ENCODE results near the gene MRPS14.

Gene MRPS14

GRCh38 chr1:174988539-174988938 is 34.7 kb downstream of the MRPS14 start:
- H3K27ac ChIP-seq (ENCODE audit: low read depth, low read length, severe bottlenecking) = no peak overlapping the region
- H3K9me3 ChIP-seq (ENCODE audit: control insufficient read depth, low read length) = no peaks in the 10 kb centered on the region
- H3K4me1 ChIP-seq (ENCODE audit: control insufficient read depth, insufficient read depth, low read length, poor library complexity, severe bottlenecking) = no peaks in the 10 kb centered on the region
- no peak overlapping the region for H3K4me3 ChIP-seq (ENCODE audit: extremely low read depth, insufficient read depth, low read length, poor library complexity, severe bottlenecking)
- H3K36me3 ChIP-seq (ENCODE audit: control insufficient read depth, insufficient read depth, low read length) = no peaks in the 10 kb centered on the region

GRCh38 chr1:174984952-174985351 is 38.3 kb downstream of the MRPS14 start:
- Histone ChIP-seq H3K4me3 (ENCODE audit: extremely low read depth, insufficient read depth, low read length, poor library complexity, severe bottlenecking) (no peak overlapping the region), H3K9me3 (ENCODE audit: control insufficient read depth, low read length) (no peaks in the 10 kb centered on the region), H3K36me3 (ENCODE audit: control insufficient read depth, insufficient read depth, low read length) (no peaks in the 10 kb centered on the region), H3K4me1 (ENCODE audit: control insufficient read depth, insufficient read depth, low read length, poor library complexity, severe bottlenecking) (no peaks in the 10 kb centered on the region), H3K27ac (ENCODE audit: low read depth, low read length, severe bottlenecking) (no peak overlapping the region)
- 93 to 97% methylated on average over 4 of the region's 4 CpGs for WGBS, 2 experiments (ENCODE audit: insufficient coverage in 2 of 2)

- no peaks in the 10 kb centered on the region for H3K9me3 ChIP-seq (ENCODE audit: control insufficient read depth, low read length)
- no peak overlapping the region for H3K4me3 ChIP-seq (ENCODE audit: extremely low read depth, insufficient read depth, low read length, poor library complexity, severe bottlenecking)
- H3K27ac ChIP-seq (ENCODE audit: low read depth, low read length, severe bottlenecking) = no peak overlapping the region
- no peaks in the 10 kb centered on the region for H3K36me3 ChIP-seq (ENCODE audit: control insufficient read depth, insufficient read depth, low read length)
- no peaks in the 10 kb centered on the region for H3K4me1 ChIP-seq (ENCODE audit: control insufficient read depth, insufficient read depth, low read length, poor library complexity, severe bottlenecking)
These were observed 40.1 kb downstream of the MRPS14 start for GRCh38 chr1:174982971-174983689.

- no peak overlapping the region for H3K4me3 ChIP-seq (ENCODE audit: extremely low read depth, insufficient read depth, low read length, poor library complexity, severe bottlenecking)
- 93% methylated on average over 2 of the region's 4 CpGs; no CpG with 5 or more reads in 1 of the 2 experiments for WGBS, 2 experiments (ENCODE audit: insufficient coverage in 2 of 2)
- peaks cover 4% of the 10 kb centered on the region for H3K4me1 ChIP-seq (ENCODE audit: control insufficient read depth, insufficient read depth, low read length, poor library complexity, severe bottlenecking)
- H3K36me3 ChIP-seq (ENCODE audit: control insufficient read depth, insufficient read depth, low read length) = no peaks in the 10 kb centered on the region
- no peaks in the 10 kb centered on the region for H3K9me3 ChIP-seq (ENCODE audit: control insufficient read depth, low read length)
- H3K27ac ChIP-seq (ENCODE audit: low read depth, low read length, severe bottlenecking) = no peak overlapping the region
These were observed 46.7 kb downstream of the MRPS14 start for GRCh38 chr1:174976436-174977108.

- H3K27ac ChIP-seq (ENCODE audit: low read depth, low read length, severe bottlenecking) = no peak overlapping the region
- 80 to 100% methylated on average over 1 of the region's 1 CpG for WGBS, 2 experiments (ENCODE audit: insufficient coverage in 2 of 2)
These were observed 47.5 kb downstream of the MRPS14 start for GRCh38 chr1:174975764-174976163.

GRCh38 chr1:174974711-174975119 is 48.5 kb downstream of the MRPS14 start:
- Histone ChIP-seq H3K36me3 (ENCODE audit: control insufficient read depth, insufficient read depth, low read length) (no peaks in the 10 kb centered on the region), H3K4me3 (ENCODE audit: extremely low read depth, insufficient read depth, low read length, poor library complexity, severe bottlenecking) (no peak overlapping the region), H3K9me3 (ENCODE audit: control insufficient read depth, low read length) (no peaks in the 10 kb centered on the region), H3K4me1 (ENCODE audit: control insufficient read depth, insufficient read depth, low read length, poor library complexity, severe bottlenecking) (peaks cover 4% of the 10 kb centered on the region), H3K27ac (ENCODE audit: low read depth, low read length, severe bottlenecking) (no peak overlapping the region)
- WGBS, 2 experiments (ENCODE audit: insufficient coverage in 2 of 2) = 100% methylated on average over 2 of the region's 2 CpGs

More at GRCh38 chr1:174975764-174976163, 47.5 kb downstream of the MRPS14 start:
- no peaks in the 10 kb centered on the region for H3K36me3 ChIP-seq (ENCODE audit: control insufficient read depth, insufficient read depth, low read length)
- H3K4me3 ChIP-seq (ENCODE audit: extremely low read depth, insufficient read depth, low read length, poor library complexity, severe bottlenecking) = no peak overlapping the region
- peaks cover 4% of the 10 kb centered on the region for H3K4me1 ChIP-seq (ENCODE audit: control insufficient read depth, insufficient read depth, low read length, poor library complexity, severe bottlenecking)
- H3K9me3 ChIP-seq (ENCODE audit: control insufficient read depth, low read length) = no peaks in the 10 kb centered on the region

GRCh38 chr1:174971902-174972301 is 51.3 kb downstream of the MRPS14 start:
- 80% methylated on average over 1 of the region's 2 CpGs; no CpG with 5 or more reads in 1 of the 2 experiments for WGBS, 2 experiments (ENCODE audit: insufficient coverage in 2 of 2)
- Histone ChIP-seq H3K9me3 (ENCODE audit: control insufficient read depth, low read length) (no peaks in the 10 kb centered on the region), H3K4me1 (ENCODE audit: control insufficient read depth, insufficient read depth, low read length, poor library complexity, severe bottlenecking) (peaks cover 4% of the 10 kb centered on the region), H3K4me3 (ENCODE audit: extremely low read depth, insufficient read depth, low read length, poor library complexity, severe bottlenecking) (no peak overlapping the region), H3K36me3 (ENCODE audit: control insufficient read depth, insufficient read depth, low read length) (no peaks in the 10 kb centered on the region), H3K27ac (ENCODE audit: low read depth, low read length, severe bottlenecking) (no peak overlapping the region)

- no peak overlapping the region for H3K27ac ChIP-seq (ENCODE audit: low read depth, low read length, severe bottlenecking)
- no peak overlapping the region for H3K4me3 ChIP-seq (ENCODE audit: extremely low read depth, insufficient read depth, low read length, poor library complexity, severe bottlenecking)
- no peaks in the 10 kb centered on the region for H3K9me3 ChIP-seq (ENCODE audit: control insufficient read depth, low read length)
- peaks cover 3% of the 10 kb centered on the region for H3K4me1 ChIP-seq (ENCODE audit: control insufficient read depth, insufficient read depth, low read length, poor library complexity, severe bottlenecking)
- no peaks in the 10 kb centered on the region for H3K36me3 ChIP-seq (ENCODE audit: control insufficient read depth, insufficient read depth, low read length)
These were observed 51.8 kb downstream of the MRPS14 start for GRCh38 chr1:174971466-174971865.

- WGBS, 2 experiments (ENCODE audit: insufficient coverage in 2 of 2) = 100% methylated on average over 1 of the region's 1 CpG; no CpG with 5 or more reads in 1 of the 2 experiments
- Histone ChIP-seq H3K4me1 (ENCODE audit: control insufficient read depth, insufficient read depth, low read length, poor library complexity, severe bottlenecking) (peaks cover 8% of the 10 kb centered on the region), H3K9me3 (ENCODE audit: control insufficient read depth, low read length) (no peaks in the 10 kb centered on the region), H3K27ac (ENCODE audit: low read depth, low read length, severe bottlenecking) (no peak overlapping the region), H3K36me3 (ENCODE audit: control insufficient read depth, insufficient read depth, low read length) (no peaks in the 10 kb centered on the region), H3K4me3 (ENCODE audit: extremely low read depth, insufficient read depth, low read length, poor library complexity, severe bottlenecking) (no peak overlapping the region)
These were observed 53.2 kb downstream of the MRPS14 start for GRCh38 chr1:174969977-174970376.

GRCh38 chr1:174968750-174969244 is 54.4 kb downstream of the MRPS14 start:
- H3K4me3 ChIP-seq (ENCODE audit: extremely low read depth, insufficient read depth, low read length, poor library complexity, severe bottlenecking) = no peak overlapping the region
- peaks cover 10% of the 10 kb centered on the region for H3K4me1 ChIP-seq (ENCODE audit: control insufficient read depth, insufficient read depth, low read length, poor library complexity, severe bottlenecking)
- H3K27ac ChIP-seq (ENCODE audit: low read depth, low read length, severe bottlenecking) = no peak overlapping the region
- no peaks in the 10 kb centered on the region for H3K9me3 ChIP-seq (ENCODE audit: control insufficient read depth, low read length)
- H3K36me3 ChIP-seq (ENCODE audit: control insufficient read depth, insufficient read depth, low read length) = no peaks in the 10 kb centered on the region
- WGBS, 2 experiments (ENCODE audit: insufficient coverage in 2 of 2) = 94 to 98% methylated on average over 2 to 3 of the region's 5 CpGs

Data from mesodermal cell (in vitro differentiated cells).